Measurements from ENCODE around the gene SRGAP1.

DNA sequence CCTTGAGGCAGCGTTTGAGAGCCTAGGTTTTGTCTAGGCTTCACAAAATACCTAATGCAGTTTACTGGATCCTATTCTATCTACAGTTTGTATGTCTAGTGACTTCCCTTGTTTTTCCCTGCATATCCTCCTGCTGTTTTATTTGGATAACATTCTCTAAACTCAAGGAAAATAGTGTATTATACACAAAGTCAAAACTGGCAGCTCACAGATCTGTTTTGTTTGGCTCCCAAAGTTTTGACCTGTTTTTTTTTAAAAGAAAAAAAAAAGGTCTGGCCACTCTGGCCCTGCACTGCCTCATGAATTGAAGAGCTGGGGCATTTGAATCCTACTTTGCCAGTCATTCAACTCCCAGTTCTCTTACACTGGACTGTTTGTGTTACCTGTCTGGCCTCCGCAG lies 222.3 kb downstream of the SRGAP1 start:
- no peak for TF ChIP-seq SCRT2 (tag by site-specific recombination; IDR thresholded peaks at IDR 0.05)
- TF ChIP-seq ZNF354C (tag by site-specific recombination; IDR thresholded peaks at IDR 0.05; ENCODE audit: borderline replicate concordance, low read depth) = no peak
- TF ChIP-seq ZNF521 (tag by site-specific recombination; IDR thresholded peaks at IDR 0.05) = no peak
- no peak for TF ChIP-seq ZNF114 (tag by site-specific recombination; IDR thresholded peaks at IDR 0.05)
- TF ChIP-seq ZNF510 (tag by site-specific recombination; IDR thresholded peaks at IDR 0.05; ENCODE audit: insufficient replicate concordance) = no peak
- no peak for TF ChIP-seq ZNF292 (tag by site-specific recombination; IDR thresholded peaks at IDR 0.05; ENCODE audit: borderline replicate concordance, low read depth)
- TF ChIP-seq, protein P1, sequence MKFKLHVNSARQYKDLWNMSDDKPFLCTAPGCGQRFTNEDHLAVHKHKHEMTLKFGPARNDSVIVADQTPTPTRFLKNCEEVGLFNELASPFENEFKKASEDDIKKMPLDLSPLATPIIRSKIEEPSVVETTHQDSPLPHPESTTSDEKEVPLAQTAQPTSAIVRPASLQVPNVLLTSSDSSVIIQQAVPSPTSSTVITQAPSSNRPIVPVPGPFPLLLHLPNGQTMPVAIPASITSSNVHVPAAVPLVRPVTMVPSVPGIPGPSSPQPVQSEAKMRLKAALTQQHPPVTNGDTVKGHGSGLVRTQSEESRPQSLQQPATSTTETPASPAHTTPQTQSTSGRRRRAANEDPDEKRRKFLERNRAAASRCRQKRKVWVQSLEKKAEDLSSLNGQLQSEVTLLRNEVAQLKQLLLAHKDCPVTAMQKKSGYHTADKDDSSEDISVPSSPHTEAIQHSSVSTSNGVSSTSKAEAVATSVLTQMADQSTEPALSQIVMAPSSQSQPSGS (tag by site-specific recombination; IDR thresholded peaks at IDR 0.05; ENCODE audit: low read depth) = no peak
